ENCODE results near the gene GSTA4.
"Not testable (repeated sequence)": the region's sequence is repeated elsewhere in the genome, so short reads cannot be mapped to it uniquely, and the experiment has no call there.

GSTA4 gene

DNA sequence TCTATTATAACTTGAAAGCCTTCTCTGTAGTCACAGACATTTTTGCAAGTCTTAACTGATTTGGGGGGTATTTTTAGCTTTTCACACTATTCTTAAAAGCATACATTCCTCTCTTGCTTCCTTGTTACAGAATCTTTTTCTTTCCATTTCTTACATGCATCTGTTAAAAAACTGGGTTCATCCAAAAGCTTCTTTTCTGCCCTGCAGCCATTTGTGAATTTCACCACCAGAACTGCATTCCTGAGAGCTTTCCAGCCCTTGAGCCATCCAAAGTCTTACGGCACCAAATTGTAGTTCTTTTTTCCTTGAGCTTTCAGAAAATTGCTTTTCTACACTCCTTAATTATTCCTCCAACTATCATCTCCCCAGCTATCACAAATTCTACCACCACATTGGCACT, 19.7 kb upstream of the GSTA4 start:
- TF ChIP-seq, protein P1, sequence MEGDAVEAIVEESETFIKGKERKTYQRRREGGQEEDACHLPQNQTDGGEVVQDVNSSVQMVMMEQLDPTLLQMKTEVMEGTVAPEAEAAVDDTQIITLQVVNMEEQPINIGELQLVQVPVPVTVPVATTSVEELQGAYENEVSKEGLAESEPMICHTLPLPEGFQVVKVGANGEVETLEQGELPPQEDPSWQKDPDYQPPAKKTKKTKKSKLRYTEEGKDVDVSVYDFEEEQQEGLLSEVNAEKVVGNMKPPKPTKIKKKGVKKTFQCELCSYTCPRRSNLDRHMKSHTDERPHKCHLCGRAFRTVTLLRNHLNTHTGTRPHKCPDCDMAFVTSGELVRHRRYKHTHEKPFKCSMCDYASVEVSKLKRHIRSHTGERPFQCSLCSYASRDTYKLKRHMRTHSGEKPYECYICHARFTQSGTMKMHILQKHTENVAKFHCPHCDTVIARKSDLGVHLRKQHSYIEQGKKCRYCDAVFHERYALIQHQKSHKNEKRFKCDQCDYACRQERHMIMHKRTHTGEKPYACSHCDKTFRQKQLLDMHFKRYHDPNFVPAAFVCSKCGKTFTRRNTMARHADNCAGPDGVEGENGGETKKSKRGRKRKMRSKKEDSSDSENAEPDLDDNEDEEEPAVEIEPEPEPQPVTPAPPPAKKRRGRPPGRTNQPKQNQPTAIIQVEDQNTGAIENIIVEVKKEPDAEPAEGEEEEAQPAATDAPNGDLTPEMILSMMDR (IDR thresholded peaks at IDR 0.05; ENCODE audit: borderline replicate concordance, insufficient read depth, low read depth, low read length): no peak
- no peak overlapping the region for H3K4me3 ChIP-seq (ENCODE audit: low read depth, low read length)

DNA sequence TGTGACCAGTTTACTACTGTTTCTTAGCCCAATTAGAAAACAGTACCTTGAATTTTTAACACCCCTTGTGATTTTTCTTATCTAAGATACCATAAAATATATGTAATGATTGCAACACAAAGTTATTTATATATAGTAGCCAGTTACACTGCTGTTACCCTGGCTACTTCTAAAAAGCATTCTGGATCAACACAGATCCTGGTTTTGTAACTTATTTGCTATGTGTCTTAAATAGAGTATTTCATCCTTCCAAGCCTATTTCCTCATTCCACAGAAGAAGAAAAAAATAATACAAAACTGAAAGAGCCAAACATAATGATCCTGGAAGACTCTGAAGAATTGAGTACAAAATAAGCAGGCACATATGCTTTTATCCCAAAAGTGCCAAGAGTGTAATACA, 19.0 kb upstream of the GSTA4 start:
- no peak overlapping the region for H3K4me3 ChIP-seq (ENCODE audit: low read depth, low read length)
- TF ChIP-seq, protein P1 (IDR thresholded peaks at IDR 0.05; ENCODE audit: borderline replicate concordance, insufficient read depth, low read depth, low read length): no peak

DNA sequence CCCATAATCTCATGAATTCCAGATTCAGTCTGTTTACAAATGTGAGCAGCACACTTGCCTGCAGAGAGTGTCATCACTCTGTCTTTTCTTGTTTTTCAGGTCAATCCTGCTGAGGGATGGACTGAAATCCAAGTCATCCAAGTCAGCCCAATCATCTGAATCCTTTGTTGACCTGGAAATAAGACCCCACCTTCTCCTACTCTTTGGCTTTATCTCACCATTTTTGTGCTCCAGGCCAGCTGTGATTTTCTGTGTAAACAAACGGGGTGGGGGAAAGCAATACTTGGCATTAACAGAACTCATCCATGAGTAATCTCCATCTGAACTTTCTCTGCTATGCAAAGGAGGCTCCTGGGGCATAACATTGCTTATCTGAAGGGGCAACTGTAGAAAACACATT, 16.9 kb upstream of the GSTA4 start:
- H3K4me3 ChIP-seq (ENCODE audit: low read depth, low read length): no peak overlapping the region
- TF ChIP-seq, protein P1 (IDR thresholded peaks at IDR 0.05; ENCODE audit: borderline replicate concordance, insufficient read depth, low read depth, low read length): no peak

DNA sequence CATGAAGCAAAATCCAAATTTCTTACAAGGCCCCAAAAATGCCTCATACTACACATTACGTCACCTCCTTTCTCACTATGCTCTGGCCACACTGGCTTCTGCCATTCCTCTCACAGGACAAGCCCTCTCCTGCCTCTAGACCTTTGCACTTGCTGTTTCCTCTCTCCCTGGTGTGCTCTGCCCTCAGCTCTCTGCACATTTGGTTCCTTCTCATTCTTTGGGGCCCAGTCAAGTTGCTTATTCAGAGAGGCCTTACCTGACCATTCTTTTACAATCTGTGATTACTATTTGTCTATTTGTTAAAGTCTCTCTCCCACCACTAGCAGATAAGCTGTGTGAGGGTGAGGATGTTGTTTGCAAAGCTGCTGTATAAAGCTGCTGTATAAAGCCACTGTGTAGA, 15.4 kb upstream of the GSTA4 start:
- TF ChIP-seq, protein P1 (IDR thresholded peaks at IDR 0.05; ENCODE audit: borderline replicate concordance, insufficient read depth, low read depth, low read length): no peak
- H3K4me3 ChIP-seq (ENCODE audit: low read depth, low read length): no peak overlapping the region

DNA sequence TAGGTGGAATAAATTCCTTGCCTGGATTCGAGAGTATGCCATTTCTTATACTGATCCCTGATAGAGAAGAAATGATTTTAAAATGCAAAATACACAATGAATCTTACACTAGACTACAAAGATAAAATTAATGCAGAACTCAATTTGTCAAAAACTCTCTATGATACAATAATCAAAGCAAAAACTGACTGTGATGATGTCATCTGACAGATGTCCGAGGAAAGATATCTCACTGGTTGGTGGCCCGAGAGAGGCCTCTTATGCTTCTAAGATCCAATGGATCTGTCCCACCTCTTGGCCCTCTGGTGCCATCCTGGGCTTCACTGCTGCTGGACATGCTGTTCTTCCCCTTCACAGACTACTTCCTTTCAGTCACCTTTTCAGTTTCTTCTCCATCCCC, 14.4 kb upstream of the GSTA4 start:
- TF ChIP-seq, protein P1 (IDR thresholded peaks at IDR 0.05; ENCODE audit: borderline replicate concordance, insufficient read depth, low read depth, low read length): no peak
- no peak overlapping the region for H3K4me3 ChIP-seq (ENCODE audit: low read depth, low read length)

DNA sequence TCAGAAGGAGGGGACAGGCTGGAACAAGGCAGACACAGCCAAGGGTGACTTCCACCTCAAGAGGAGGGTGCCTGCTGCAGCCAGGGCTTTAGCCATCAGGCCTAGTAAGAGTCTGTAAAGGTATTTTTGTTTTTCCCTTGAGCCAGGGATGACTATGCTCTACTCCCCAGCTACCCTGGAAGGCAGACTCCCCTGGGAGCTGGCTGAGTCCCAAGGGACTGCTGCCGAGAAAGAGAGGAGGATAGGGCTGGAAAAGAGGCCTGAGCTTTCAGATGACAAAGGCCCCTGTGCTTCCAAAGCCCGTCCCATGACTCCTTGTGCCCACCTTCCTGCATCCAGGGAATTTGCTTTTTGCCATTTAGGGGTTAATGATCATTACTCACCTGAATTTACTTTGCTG, 14.0 kb upstream of the GSTA4 start:
- no peak overlapping the region for H3K4me3 ChIP-seq (ENCODE audit: low read depth, low read length)
- TF ChIP-seq, protein P1 (IDR thresholded peaks at IDR 0.05; ENCODE audit: borderline replicate concordance, insufficient read depth, low read depth, low read length): no peak

DNA sequence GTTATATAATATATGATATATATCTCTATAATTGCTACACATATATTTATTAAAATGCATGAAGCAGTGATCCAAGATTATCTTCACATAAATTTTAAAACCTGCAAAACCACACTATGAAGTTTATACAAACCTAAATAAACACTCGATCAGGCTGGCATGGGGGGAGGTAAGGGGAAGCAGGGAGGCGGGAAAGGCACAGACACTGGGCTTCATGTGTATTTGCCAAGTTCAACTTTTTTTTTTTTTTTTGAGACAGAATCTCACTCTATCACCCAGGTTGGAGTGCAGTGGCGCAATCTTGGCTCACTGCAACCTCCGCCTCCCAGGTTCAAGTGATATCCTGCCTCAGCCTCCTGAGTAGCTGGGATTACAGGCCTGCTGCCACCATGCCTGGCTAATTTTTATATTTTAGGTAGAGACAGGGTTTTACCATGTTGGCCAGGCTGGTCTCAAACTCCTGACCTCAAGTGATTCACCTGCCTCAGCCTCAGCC, 13.2 kb upstream of the GSTA4 start:
- not testable (repeated sequence) for H3K4me3 ChIP-seq (ENCODE audit: low read depth, low read length)

Measured in GM12875 (cell line).